Right ventricle myocardium superior (tissue), 1 donor: ENCODE data around the gene KREMEN1. TPM values are rescaled to one million over a fixed set of nuclear protein-coding genes. Genes with fewer than 3 reads are reported as not detected.

Experiments used
- ATAC-seq: fragments of 200-7000 bp; cut with Tn5 transposase; one replicate; pipeline ENCODE4 v1.9.1; 2020; ENCODE audit warnings: mild to moderate bottlenecking; ENCODE audit not compliant: poor library complexity
- DNase-seq: peaks from one replicate; pipeline ENCODE4 v3.0.0-alpha.2; 2020
- intact Hi-C: fragments of 100-400 bp; cut with DNase I; formaldehyde crosslinking; loops from one replicate; pipeline ENCODE4 v1.11.2; 2022
- total RNA-seq: library from RNA; stranded (reverse); fragmentation: NEBNext Ultra II Directional; extraction: Animal tissue kit (Norgen Biotek cat#: 25700); gene quantifications from one replicate; pipeline ENCODE4 v1.2.1, GENCODE V29; 2021
- donor health status: DM: no; HTN: yes; CAD: no; lungs with severe emphysema.

The KREMEN1 gene
- total RNA-seq, 1 donor from 2014 or later, result 49.9 TPM

DNA sequence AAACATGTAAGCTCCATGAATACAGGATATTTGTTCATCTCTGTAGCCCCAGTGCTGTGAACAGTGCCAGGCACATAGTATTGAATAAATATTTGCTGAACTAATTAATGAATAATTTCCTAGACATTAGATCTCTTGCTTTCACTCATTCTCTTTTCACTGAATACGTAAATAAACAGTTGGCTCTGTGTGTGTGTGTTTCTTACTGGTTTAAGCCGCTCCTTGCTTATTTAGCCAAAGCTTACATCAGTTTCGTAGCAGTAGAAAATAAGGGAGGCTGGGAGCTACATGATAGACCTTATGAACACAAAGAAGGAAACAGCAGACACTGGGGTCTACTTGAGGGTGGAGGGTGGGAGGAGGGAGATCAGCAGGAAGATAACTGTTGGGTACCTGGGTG lies 17.2 kb downstream of the KREMEN1 start:
- ATAC-seq (no peak), DNase-seq (no peak)
- intact Hi-C loops, result no loop called here

DNA sequence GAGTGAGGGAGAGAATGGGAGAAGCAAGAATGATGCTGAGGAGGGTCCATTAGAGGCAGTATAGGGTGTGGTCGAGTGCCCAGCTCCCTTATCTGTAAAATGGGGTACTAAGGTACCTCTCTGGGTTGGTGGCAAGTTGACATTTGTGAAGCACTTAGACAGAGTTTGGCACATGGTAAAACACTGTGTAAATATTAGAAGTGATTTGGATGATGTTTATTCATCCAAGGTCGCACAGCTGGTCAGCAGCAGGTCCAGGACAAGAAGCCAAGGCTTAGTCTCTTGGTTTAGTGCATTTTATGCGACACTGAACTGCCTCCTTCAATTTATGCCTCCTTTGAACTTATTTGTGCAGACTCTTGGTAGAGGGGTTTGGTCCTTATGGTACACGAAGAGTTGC lies 19.4 kb downstream of the KREMEN1 start:
- intact Hi-C loops, result no loop called here
- no peak for ATAC-seq
- DNase-seq, result no peak

DNA sequence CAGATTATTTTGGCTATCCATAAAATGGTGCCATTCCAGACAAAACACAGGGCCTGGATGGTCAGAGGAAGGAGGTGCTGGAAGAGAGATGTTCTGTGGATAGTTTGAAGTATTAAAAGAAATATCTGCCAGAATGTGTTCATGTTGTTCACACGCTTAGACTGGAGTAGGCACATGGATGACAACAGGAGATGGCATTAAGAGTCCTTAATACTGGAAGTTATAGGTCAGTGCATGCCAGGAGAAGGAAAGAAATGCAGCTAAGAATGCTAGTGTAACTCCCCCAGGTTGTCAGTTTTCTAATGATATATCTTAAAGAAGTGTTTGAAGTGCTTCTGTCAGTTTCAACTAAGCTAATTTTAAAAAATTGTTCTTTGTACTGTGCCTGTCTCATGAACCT lies 20.2 kb downstream of the KREMEN1 start:
- DNase-seq (no peak), ATAC-seq (no peak)
- intact Hi-C loops, result no loop called here

DNA sequence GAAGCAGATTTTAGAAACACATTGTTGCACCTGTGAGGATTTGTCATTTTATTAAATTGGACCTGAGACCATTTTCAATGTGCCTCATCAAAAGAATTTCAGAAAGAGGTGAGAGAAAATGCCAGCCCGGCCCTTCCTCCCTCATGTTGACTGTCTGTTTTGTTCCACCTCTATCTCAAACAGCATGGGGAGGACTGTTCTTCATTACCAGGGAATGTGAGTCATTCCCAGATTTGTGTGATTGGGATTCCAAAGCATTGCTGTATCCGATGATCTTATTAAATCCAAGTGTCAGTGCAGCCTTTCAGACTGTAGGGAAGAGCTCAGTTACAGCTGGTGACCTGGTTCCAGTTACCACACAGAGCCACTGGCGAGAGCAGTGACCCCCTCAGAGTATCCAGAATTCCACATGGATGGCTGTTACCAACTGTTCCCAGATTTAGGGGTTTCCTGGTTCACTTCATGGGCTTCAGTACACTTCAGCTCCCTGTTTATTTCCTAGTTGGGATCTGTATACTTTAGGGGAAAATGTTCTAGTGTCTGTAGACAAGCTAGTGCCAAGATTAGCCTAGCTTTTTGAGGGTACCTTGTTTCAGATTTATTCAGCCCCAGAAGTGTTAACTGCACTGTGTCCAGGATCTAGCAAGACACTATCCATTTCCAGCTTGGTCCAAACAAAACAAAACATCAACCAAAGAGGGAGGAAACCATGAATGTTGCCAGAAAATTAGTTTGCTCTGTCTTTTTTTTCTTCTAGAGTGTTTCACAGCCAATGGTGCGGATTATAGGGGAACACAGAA lies 20.9 kb downstream of the KREMEN1 start:
- intact Hi-C loops, result no loop called here
- DNase-seq, result no peak
- ATAC-seq, result peak; percentile 69

DNA sequence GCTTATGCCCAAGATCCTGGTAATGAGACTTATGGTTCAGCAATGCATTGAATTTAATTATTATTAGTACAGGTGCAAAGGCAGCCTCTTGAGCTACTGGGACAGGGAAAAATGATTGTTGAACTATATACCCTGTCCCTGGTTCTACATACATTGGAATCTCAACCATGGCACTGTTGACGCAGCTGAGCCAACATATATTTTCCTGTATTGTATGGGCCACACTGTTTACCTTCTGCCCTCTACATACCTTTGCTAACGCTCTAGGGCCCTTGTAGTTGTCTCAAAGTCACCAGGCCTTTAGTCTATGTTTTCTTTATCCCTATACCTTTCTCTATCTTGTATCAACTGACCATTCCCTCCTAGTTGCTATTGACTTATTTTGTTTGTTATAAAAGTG lies 22.6 kb downstream of the KREMEN1 start:
- DNase-seq (no peak), ATAC-seq (no peak)
- intact Hi-C loops, result no loop called here

DNA sequence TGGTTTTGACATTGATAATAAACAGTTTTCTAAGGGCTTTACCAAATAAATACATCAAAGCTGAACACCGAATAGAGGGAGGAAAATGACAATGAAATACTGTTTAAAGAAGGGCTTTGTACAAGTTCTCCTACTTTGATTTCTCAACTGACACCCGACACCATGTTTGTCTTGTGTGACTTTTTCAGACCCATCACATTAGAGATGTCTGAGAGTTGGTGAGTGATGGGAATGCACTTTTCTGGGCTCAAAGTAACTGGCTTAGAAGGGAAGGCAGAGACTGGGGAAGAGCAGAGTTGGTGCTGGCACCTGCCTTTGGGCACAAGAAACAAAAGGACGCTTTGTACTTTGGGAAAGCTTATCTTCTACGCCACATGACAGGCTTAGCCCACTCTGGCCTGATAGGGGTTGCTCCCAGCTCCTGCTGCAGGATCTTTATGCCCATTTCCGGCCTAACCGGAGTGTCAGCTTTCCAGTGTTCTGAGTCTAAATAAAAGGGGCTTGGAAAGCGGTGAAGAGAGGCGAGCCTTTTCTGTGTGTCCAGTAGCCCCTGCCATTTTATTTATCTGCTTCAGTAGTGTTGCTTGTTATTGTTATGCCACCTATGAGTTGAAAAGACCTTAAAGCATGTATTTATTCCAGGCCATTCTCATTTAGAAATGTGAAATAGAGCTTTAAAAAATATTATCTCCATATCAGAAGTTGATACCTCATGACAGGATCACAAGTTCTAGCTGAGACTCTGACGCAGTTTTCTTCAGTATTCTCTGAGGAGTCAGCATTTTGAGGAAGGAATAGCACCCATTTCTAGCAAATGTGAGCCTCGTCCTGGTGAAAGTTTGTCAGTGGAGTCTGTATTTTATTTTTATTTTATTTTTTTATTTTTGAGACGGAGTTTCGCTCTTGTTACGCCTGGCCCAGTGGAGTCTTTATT lies 24.2 kb downstream of the KREMEN1 start:
- ATAC-seq (peak; percentile 77), DNase-seq (no peak)
- intact Hi-C loops, result no loop called here

DNA sequence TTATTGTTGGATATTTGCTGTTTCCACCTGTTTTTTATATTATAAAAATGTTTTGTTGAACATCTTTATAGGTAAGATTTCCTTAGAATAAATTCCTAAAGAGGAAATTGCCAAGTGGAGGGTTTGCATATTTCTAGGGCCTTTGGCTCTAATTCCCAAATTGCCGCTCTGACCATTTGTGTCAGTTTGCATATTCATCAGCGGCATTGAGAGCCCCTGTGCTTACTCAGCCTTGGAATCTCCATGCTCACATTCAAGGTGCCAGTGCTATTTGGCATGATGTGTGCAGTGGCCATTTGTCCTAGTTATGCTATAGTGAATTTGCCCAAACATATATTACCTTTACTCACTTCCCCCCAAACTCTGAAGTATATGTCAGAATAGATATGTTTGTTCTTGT lies 25.5 kb downstream of the KREMEN1 start:
- ATAC-seq, result no peak
- no peak for DNase-seq
- intact Hi-C loops, result no loop called here

DNA sequence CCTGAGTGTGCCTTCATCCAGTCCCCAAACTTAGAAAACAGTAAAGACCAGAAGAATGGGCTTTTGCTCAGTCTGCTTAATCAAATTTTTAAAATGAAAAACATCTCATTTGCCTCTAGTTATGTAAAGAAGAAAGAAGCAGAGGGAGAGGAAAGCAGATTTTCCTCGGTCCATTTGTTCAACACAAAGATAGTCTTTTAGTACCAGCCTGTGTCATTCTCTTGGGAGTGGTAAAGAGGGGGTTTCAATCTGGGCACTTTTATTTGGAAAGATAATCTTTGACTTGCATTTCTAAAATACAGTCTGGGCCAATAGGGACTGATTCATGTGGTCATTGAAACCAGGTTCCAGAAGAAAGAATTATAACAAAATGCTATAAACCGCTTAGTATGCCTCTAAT lies 29.5 kb downstream of the KREMEN1 start:
- intact Hi-C loops, result no loop called here
- ATAC-seq, result no peak
- no peak for DNase-seq

DNA sequence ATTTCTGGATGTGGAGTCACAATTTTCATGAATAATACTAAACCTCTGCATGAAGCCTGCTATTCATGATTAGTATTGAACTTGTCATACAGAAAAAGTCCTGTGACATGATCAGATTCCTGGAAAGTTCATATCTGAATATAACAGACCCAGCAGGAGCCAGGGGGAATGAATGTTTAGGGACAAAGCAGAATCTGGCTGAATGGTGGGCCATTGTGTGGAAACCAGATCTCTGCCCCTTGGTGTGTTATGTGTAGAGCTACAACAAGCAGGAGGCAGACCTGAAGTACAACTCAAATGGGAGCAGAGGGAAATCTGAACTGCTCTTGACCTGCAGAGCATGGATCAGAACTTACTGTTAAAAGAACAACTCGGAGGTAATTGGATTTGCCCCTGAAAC lies 30.3 kb downstream of the KREMEN1 start:
- intact Hi-C loops, result no loop called here
- DNase-seq, result no peak
- no peak for ATAC-seq

DNA sequence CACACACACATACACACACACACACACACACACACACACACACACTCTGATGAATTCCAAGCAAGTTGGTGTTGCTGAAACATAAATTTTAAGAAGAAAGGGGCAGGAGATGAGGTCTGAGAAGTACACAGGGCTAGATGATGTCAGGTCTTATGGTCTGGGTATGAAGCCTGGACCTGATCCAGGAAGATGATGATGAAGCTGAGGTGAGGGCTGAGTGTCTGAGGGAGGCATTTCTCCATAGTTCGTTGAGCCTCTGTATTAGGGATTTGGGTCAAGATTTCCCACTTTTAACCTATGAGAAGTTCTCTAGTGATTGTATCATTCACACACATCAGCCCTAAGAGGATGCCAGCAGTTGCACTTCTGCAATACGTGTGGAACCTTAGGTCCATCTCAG lies 32.6 kb downstream of the KREMEN1 start:
- intact Hi-C loops, result no loop called here
- DNase-seq (no peak), ATAC-seq (no peak)

DNA sequence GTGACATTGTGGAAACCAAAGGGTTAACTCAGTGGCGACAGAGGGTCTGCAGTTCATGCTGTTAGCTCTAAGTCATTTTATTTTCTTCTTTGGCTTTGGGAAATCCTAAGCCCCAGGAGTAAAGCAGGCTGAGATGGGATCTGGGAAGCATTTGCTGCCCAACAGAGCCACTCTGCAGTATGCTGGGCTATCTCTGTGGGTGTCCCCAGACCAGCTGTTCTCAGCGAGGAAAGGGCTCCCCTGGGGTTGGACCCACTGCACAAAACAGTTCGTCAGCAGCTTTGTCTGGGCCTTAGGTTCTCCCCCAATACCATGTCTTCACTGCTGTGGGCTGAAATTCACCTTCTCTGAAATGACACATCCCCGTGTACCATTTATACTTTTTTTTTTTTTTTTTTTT lies 34.0 kb downstream of the KREMEN1 start:
- ATAC-seq (no peak), DNase-seq (no peak)
- intact Hi-C loops, result no loop called here

DNA sequence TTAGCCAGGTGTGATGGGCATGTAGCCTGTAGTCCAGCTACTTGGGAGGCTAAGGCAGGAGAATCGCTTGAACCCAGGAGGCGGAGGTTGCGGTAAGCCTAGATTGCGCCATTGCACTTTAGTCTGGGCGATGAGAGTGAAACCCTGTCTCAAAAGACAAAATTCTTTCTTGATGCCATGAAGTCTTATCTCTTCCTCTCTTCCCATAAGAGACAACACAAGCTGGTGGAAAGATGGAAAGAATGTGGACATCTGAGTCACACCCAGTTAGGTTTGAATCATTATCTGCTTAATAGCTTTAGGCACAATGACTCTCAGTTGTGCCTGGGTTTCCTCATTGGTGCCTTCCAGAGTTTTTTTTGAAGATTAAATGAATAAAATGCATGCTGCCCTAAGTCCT lies 35.3 kb downstream of the KREMEN1 start:
- no peak for ATAC-seq
- DNase-seq, result no peak
- intact Hi-C loops, result no loop called here

DNA sequence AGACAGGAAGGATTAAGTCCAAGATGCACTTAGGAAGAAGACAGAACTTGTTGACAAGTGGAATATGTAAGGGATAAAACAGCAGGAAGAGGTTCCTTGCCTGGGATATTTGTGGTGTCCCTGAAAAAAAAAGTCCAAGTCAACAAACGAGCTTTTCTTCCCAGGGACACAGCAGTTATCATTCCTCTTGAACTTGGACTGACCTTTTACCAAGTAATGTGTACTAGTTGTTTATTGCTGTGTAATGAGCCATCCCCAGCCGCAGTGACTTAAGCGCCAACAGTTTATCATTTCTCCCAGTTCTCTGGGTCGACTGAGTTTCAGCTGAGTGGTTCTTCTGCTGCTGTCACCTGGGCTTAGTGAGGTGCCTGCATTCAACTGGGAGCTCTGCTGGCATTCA lies 37.0 kb downstream of the KREMEN1 start:
- DNase-seq (no peak), ATAC-seq (peak; percentile 22)
- intact Hi-C loops, result no loop called here

DNA sequence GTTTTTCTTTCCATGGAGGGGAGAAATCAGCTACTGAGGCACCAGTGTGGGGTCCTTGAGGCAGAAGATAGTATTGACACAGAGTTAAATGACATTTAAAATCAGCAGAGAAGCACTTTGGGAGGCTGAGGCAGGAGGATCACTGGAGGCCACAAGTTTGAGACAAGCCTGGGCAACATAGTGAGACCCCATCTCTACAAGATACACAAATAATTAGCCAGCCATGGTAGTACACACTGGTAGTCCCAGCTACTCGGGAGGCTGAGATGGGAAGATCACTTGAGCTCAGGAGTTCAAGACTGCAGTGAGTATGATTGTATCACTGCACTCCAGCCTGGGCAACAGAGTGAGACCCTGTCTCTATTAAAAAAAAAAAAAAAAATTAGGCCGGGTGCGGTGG lies 38.1 kb downstream of the KREMEN1 start:
- DNase-seq (no peak), ATAC-seq (no peak)
- intact Hi-C loops, result no loop called here

DNA sequence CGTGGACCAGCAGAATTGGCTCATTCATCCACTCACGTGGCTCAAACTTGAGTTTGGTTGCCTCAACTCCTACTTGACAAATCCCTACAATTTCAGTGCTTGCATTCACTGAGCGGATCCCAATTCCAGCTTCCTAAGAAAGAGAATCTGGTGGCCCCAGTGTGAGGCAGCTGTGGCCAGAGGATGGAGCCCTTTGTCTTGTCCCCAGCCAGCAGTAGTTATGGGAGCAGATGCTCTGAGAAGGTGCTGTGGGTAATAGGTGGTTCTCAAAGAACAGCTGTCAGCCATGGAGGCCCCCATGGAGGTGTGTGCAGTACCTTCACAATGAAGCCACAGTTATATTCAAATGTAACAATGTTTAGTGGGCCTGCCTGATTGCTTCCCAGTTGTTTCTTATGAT lies 39.3 kb downstream of the KREMEN1 start:
- ATAC-seq (no peak), DNase-seq (no peak)
- intact Hi-C loops, result no loop called here

DNA sequence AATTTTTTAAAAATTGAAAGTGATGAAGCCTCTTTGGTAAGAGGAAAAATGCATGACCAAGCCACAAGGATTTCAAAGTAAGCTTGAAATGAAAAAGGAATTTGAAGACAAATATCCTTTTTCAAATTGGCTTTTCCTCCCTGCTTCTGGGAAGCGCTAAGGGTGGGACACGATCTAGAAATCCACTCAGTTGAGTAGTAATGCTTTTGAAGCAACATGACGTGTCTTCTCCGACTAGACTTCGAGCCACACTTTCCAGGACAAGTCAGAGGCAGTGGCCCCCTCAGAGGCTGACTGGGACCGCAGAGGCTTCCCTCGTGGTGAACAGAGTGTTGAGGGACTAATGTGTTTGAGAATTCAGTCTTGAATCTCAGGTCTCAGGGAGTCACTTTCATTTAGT lies 39.8 kb downstream of the KREMEN1 start:
- intact Hi-C loops, result no loop called here
- ATAC-seq, result no peak

DNA sequence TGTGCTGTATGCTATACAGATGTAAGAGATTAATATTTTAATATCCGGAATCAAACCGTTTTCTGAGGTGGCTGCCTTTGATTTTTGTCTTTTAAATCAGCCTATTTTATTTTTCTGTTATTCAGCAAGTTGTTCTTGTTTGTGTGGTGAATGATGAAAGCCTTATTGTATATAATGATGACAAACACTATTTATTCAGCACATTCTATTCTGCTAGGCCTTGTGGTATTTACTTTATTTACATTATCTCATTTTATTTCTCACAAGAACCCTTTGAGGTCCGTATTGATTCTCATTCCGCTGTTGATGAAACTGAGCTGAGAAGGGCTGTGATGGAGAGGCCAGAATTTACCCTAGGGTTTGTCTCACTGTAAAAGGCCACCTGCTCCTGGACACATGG lies 40.5 kb downstream of the KREMEN1 start:
- no peak for DNase-seq
- intact Hi-C loops, result no loop called here
- ATAC-seq, result no peak

More for the DNA sequence above, 39.8 kb downstream of the KREMEN1 start:
- DNase-seq, result no peak

DNA sequence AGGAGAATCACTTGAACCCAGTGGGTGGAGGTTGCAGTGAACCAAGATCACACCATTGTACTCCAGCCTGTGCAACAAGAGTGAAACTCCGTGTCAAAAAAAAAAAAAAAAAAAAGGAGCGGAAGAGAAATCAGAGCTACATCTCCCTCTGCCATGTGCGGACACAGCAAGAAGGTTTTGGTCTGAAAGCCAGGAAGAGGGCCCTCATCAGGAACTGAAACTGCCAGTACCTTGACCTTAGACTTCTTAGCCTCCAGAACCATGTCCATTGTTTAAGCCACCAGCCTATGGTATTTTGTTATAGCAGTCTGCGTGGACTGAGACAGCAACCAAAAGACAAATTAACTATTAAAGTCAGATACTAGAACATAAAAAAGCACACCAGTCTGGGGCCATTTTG lies 41.6 kb downstream of the KREMEN1 start:
- DNase-seq (no peak), ATAC-seq (no peak)
- intact Hi-C loops, result no loop called here

DNA sequence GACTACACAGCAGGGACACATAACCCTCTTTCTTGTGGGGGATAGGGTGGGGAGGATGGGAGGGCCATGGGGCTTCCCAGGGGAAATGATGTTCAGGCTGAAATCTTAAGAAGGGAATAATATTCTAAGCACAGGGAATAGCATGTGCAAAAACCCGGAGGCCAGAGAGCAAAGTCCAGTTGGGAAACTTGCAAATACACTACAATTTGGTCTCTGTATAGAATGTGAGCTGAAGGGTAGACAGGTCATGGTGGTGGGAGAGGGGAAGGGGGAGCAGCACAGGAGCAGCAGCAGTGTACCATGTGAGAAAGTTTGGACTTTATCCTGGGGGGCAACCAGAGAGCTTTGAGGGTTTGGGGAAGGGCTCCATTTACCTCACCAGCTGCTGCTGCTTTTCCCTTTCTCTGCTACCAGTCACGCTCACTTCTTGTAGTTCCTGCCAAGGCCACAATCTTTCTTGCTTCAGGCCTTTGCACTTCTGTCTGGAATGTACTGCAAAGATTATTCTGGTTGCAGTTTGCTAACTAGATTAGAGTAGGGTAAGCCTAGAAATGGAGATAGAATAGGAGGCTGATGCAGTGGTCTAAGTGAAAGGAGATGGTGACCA lies 43.0 kb downstream of the KREMEN1 start:
- ATAC-seq (peak; percentile 55), DNase-seq (no peak)
- intact Hi-C loops, result no loop called here
